GM12801 (cell line): ENCODE results near the gene AFAP1L1.

ENCODE experiments used
- TF ChIP-seq, protein P1 (sequence below): IDR thresholded peaks from one replicate; pipeline ENCODE4 v1.5.1; 2011; ENCODE audit warnings: control low read depth; ENCODE audit not compliant: insufficient read length; ENCODE audit errors: extremely low read depth

Gene AFAP1L1

DNA sequence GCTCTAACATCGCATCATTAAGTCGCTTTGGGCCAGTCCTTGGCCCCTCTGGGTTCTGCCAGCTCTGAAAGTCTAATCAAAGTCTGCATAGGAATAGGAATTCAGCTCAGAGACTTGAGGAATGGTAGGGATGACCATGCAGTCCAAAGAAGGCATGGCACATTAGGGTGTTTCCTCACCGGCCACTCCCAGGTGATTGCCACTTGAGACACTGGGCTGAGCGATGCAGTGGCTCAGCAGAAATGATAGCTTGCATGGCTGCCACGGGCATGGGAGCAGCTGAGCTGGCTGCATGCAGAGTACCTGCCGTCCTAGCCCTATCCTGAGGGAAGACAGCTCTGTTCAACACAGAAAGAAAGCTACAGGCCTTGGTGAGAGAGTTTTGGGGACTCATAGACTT, 28.8 kb downstream of the AFAP1L1 start:
- TF ChIP-seq, protein P1, sequence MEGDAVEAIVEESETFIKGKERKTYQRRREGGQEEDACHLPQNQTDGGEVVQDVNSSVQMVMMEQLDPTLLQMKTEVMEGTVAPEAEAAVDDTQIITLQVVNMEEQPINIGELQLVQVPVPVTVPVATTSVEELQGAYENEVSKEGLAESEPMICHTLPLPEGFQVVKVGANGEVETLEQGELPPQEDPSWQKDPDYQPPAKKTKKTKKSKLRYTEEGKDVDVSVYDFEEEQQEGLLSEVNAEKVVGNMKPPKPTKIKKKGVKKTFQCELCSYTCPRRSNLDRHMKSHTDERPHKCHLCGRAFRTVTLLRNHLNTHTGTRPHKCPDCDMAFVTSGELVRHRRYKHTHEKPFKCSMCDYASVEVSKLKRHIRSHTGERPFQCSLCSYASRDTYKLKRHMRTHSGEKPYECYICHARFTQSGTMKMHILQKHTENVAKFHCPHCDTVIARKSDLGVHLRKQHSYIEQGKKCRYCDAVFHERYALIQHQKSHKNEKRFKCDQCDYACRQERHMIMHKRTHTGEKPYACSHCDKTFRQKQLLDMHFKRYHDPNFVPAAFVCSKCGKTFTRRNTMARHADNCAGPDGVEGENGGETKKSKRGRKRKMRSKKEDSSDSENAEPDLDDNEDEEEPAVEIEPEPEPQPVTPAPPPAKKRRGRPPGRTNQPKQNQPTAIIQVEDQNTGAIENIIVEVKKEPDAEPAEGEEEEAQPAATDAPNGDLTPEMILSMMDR: no peak

DNA sequence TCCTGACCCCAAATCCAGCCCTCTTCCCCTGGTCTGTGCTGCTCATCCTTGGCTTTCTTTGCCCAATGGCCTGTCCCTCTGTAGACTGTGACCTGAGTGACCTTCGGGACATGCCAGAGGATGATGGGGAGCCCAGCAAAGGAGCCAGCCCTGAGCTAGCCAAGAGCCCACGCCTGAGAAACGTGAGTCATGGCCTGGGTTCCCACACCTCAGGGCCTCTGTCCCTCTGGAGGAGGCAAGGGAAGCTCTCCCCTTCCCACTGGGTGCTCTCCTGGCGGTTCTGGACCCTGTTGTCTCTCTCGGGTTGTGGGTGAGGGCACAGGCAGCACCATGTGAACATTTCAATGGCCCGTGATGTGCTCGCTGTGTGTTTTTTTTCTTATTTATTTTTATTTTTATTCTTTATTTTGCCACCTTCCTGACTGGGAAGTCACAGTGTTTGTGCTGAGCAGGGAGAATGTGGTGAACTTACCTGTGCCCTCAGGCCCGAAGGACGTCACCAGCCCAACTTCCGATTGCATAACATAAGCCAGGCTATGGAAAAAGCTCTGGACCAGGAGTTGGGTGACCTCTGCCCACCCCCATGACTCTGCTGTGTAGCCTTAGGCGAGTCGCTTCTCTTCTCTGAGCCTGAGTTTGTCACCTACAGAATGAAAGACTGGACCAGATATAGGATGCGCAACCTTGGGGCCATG, 29.5 kb downstream of the AFAP1L1 start:
- TF ChIP-seq, protein P1: no peak

DNA sequence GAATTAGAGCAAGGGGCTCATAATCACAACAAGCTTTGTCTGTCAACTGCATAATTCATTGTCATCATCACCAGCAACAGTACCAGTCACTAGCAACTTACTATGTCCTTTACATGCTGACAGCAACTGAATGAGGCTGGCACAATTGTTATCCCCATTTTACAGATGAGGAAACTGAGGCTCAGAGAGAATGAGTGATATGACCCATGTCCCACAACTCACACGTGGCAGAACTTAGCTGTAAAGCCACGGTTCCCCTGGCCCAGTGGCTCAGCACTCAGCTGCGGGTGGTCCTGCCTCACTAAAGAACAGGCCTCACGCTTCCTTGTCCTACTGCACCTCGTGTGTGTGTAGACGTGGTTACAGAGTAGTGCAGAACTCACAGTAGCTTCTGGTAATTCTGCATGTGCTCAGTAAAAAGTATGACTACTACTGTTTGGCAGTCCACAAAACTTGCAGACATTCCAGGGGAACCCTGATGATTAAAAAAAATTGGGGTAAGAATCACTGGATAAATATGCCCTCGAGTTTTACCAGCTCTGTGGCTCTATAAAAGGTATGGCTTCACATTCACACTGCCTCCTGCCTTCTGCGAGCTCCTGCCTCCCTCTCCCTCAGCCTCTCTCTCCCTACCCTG, 30.2 kb downstream of the AFAP1L1 start:
- TF ChIP-seq, protein P1: no peak

DNA sequence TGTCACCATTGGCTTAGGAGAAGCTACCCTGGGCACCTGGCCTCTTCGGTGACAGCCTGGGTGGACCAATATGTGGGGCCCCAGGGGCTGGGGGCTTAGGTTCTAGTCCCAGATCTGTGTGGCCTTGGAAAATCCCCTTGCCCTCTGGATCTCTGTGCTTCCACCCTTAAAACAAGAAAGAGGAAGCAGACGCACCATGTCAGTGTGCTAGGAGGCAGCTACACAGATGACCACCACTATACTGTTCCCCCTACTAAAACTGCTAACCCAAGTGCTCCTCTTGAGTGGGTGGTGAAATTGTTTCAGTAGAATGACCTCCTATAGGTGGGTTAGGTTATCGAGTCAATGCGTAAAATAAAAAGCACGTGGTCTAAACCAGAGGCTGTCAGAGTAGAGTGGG, 31.0 kb downstream of the AFAP1L1 start:
- TF ChIP-seq, protein P1: no peak

DNA sequence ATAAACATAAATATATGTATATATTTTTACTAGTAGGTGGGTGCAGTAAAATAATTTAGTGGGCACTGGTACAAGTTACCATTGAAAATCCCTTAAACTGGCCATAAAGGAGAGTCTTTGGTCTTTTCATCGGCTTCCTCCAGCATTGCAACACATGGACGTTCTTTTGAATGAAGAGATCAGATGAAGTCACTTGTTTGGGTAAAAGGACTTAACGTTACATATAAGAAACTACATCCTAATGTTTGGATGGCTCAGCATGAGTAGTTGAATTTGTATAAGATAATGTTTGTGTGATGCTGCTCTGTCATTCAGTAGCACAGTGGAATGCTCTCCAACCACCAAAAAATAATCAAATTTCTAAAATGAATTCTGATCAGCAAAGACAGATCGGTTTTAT, 31.6 kb downstream of the AFAP1L1 start:
- TF ChIP-seq, protein P1: no peak

DNA sequence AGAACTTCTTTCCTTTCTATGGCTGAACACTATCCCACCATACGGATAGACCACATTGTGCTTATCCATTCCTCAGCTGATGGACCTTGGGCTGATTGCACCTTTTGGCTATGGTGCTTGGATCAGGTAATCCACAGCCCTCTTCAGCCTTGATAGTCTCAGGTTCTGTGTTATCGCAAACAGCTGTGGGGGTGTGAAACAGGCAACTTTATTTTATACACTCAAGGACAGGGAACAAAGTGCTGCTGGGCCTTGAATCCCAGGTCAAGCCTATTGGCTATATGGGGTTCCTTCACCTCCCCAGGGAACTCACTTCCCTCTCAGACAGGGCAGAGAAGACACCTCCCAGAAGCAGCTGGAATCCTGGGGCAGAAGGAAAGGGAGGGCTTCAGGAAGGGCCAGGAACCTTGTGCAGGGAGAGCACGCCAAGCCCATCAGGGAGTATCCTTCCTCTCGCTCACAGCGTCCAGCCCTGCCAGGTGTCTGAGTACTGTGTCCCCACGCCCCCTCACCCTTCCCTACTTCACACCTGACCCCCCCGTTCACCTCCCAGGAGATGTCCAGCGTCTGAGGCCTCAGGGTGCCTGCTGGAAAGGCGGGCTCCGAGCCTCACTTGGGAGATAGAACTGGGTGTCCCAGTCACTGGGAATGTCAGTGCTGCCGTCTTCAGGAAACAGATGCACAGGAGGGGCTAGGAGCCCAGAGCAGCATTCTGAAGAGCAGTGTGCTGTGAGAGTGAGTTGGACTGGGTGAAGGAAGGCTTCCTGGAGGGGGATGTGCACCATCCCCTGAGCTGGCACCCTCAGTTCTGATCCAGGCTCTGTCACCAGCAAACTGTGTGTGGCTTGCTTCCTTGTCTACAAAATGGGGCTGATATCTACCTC, 32.8 kb downstream of the AFAP1L1 start:
- TF ChIP-seq, protein P1: no peak

DNA sequence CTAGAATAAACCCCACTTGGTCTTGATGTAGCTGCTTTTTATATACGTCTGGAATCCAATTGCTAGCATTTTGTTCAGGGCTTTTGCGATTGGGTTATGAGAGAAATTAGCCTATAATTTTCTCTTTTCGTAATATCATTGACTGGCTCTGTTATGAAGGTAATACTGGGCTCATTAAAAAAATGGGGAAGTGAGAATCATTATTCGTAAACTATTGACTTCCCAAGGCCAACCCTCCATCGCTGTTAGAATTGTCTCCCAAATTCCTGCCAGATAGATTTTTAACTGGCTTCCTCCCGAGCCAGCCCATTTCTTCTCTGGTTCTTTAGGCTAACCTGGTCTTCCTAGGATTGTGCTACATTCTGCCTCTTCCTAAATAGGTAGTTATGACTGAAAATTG, 37.7 kb downstream of the AFAP1L1 start:
- TF ChIP-seq, protein P1: no peak
